ENCODE data around the gene STOML1. TPM values are rescaled to one million over a fixed set of nuclear protein-coding genes. Genes with fewer than 3 reads are reported as not detected.

STOML1 gene
- total and polyA plus RNA-seq, 9 of the 15 experiments (the other 6 are each of a cell fraction or from before 2014, with no cell fraction given), result 0.25 to 9.7 (median 4.6) TPM

DNA sequence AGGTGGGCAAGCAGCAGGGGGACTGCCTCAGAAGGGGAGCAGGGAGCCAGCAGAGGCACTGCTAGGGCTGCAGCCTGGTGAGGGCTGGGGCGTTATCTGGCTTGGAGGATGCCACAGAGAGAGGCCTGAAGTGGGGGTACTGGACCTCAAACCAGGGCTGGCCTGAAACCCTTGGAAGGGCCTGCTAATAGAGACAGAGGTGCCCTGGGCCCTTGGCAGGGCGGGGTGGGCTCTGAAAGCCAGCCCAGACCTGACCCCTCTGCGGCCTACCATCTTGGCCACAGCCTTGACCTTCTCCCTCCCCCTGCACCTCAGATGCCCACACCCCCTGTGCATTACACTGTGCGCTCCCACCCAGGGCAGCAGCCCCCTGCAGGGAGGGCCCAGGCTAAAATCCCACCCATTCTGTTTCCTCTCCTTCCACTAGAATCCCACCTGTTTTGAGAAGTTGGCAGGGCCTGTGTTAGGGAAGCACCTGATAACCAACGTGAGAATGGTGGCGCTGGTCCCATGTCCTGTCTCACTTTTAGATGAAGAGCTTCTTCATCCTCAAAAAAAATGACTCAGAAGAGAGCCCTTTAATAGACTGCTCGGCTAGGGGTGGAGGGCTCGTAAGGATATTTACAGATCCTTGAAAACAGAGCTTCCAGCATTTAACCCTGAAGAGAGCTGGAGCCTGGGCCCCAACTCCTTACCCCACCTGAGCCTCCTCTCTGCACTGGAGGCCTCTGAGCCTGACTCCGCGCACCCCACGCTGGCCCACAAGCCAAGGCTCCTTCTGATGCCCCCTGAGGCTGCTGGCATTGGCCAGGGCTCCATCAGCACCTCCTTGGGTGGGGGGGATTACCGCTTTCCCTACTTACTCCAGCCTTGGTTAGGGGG is 36.0 kb downstream of the STOML1 start:
- H3K79me2 ChIP-seq (ENCODE audit: control insufficient read depth, insufficient read depth, low read length), result no peaks in the 10 kb centered on the region
- H3K36me3 ChIP-seq (ENCODE audit: control insufficient read depth, insufficient read depth, low read length), result no peaks in the 10 kb centered on the region
- H2AFZ ChIP-seq (ENCODE audit: low read depth, low read length), result no peak overlapping the region
- intact Hi-C loops (cut with micrococcal nuclease), result no loop called here
- H3K4me2 ChIP-seq (ENCODE audit: insufficient read depth, low read length), result no peak overlapping the region
- ChIA-PET POLR2A (interaction anchor here (0.6 kb wide), 1 partner anchor 68 kb away, joined by 3 read pairs; no protein-coding TSS in a partner anchor), CTCF (ENCODE audit: low intra/inter-chr PET ratio) (no interaction called here)
- ATAC-seq (no peak), FAIRE-seq (no peak), DNase-seq (ENCODE audit: extremely low read depth in 1 of 4, low spot score in 3 of 4) (no peak)
- no peaks in the 10 kb centered on the region for H3K9me3 ChIP-seq (replicated peaks; ENCODE audit: control insufficient read depth, insufficient read depth, low read depth, low read length)
- H3K27ac ChIP-seq (ENCODE audit: extremely low read depth, low read depth, low read length), result no peak overlapping the region
- peaks cover 2% of the 10 kb centered on the region for H3K9me1 ChIP-seq (ENCODE audit: control insufficient read depth, insufficient read depth, low read length)
- no peak overlapping the region for H3K9ac ChIP-seq (ENCODE audit: insufficient read depth in 1 of 2, low read depth in 2 of 2, low read length in 2 of 2)
- H3K4me1 ChIP-seq (replicated peaks in 1 of 2; ENCODE audit: control insufficient read depth in 2 of 2, insufficient read depth in 2 of 2, low read length in 2 of 2), result peaks cover 0 to 21% of the 10 kb centered on the region in 2 experiments; a peak in 1 of 5 replicates
- peaks cover 6 to 51% of the 10 kb centered on the region in 2 experiments; a peak in 3 of 5 replicates for H3K27me3 ChIP-seq (ENCODE audit: control insufficient read depth in 2 of 2, insufficient read depth in 2 of 2, low read length in 2 of 2)
- peaks cover 7% of the 10 kb centered on the region; the same call in 1 of the 2 replicates for H4K20me1 ChIP-seq (replicated peaks; ENCODE audit: control insufficient read depth, insufficient read depth, low read length)
- H3K4me3 ChIP-seq, result no peak overlapping the region
- WGBS (ENCODE audit: insufficient coverage, low coverage, missing lambda C conversion rate), result 4% methylated on average over 10 of the region's 12 CpGs
- no TSS peak for BruUV-seq (replicated peaks)
- in situ Hi-C loops (cut with MboI), result loop anchor here (10.0 to 25.0 kb wide), 2 partner anchors 369 to 1331 kb away; partner anchors contain the start of gene GOLGA6D
- TF ChIP-seq MYBL2 (IDR thresholded peaks at IDR 0.05; ENCODE audit: low read depth), result no peak
- no peak for TF ChIP-seq MYBL2 (CRISPR knock-in tag; IDR thresholded peaks at IDR 0.05; ENCODE audit: borderline replicate concordance)
- no peak for TF ChIP-seq FOXM1 (IDR thresholded peaks at IDR 0.05; ENCODE audit: low read depth)
- TF ChIP-seq FOXM1 (CRISPR knock-in tag; IDR thresholded peaks at IDR 0.05; ENCODE audit: low read depth), result no peak
- no peak for TF ChIP-seq XRCC3 (IDR thresholded peaks at IDR 0.05)
- no peak for TF ChIP-seq RBM15 (IDR thresholded peaks at IDR 0.05; ENCODE audit: insufficient read depth, low read length)
- TF ChIP-seq, protein P1, sequence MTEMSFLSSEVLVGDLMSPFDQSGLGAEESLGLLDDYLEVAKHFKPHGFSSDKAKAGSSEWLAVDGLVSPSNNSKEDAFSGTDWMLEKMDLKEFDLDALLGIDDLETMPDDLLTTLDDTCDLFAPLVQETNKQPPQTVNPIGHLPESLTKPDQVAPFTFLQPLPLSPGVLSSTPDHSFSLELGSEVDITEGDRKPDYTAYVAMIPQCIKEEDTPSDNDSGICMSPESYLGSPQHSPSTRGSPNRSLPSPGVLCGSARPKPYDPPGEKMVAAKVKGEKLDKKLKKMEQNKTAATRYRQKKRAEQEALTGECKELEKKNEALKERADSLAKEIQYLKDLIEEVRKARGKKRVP (CRISPR knock-in tag; IDR thresholded peaks at IDR 0.05), result no peak
- no peak for TF ChIP-seq HLTF (IDR thresholded peaks at IDR 0.05)
- no peak for TF ChIP-seq HDAC1 (IDR thresholded peaks at IDR 0.05)
- TF ChIP-seq ZKSCAN3 (CRISPR knock-in tag; IDR thresholded peaks at IDR 0.05), result no peak
- no peak for TF ChIP-seq RBM39 (optimal IDR thresholded peaks at IDR 0.05; ENCODE audit: low read depth, low read length)
- TF ChIP-seq, protein P2, sequence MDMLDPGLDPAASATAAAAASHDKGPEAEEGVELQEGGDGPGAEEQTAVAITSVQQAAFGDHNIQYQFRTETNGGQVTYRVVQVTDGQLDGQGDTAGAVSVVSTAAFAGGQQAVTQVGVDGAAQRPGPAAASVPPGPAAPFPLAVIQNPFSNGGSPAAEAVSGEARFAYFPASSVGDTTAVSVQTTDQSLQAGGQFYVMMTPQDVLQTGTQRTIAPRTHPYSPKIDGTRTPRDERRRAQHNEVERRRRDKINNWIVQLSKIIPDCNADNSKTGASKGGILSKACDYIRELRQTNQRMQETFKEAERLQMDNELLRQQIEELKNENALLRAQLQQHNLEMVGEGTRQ (CRISPR knock-in tag; IDR thresholded peaks at IDR 0.05), result no peak
- TF ChIP-seq HCFC1 (IDR thresholded peaks at IDR 0.05; ENCODE audit: low read depth, low read length), result no peak
- TF ChIP-seq, protein P3, sequence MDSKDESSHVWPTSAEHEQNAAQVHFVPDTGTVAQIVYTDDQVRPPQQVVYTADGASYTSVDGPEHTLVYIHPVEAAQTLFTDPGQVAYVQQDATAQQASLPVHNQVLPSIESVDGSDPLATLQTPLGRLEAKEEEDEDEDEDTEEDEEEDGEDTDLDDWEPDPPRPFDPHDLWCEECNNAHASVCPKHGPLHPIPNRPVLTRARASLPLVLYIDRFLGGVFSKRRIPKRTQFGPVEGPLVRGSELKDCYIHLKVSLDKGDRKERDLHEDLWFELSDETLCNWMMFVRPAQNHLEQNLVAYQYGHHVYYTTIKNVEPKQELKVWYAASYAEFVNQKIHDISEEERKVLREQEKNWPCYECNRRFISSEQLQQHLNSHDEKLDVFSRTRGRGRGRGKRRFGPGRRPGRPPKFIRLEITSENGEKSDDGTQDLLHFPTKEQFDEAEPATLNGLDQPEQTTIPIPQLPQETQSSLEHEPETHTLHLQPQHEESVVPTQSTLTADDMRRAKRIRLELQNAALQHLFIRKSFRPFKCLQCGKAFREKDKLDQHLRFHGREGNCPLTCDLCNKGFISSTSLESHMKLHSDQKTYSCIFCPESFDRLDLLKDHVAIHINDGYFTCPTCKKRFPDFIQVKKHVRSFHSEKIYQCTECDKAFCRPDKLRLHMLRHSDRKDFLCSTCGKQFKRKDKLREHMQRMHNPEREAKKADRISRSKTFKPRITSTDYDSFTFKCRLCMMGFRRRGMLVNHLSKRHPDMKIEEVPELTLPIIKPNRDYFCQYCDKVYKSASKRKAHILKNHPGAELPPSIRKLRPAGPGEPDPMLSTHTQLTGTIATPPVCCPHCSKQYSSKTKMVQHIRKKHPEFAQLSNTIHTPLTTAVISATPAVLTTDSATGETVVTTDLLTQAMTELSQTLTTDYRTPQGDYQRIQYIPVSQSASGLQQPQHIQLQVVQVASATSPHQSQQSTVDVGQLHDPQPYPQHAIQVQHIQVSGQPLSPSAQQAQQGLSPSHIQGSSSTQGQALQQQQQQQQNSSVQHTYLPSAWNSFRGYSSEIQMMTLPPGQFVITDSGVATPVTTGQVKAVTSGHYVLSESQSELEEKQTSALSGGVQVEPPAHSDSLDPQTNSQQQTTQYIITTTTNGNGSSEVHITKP (IDR thresholded peaks at IDR 0.05; ENCODE audit: partially characterized antibody), result no peak
- TF ChIP-seq, protein P4, sequence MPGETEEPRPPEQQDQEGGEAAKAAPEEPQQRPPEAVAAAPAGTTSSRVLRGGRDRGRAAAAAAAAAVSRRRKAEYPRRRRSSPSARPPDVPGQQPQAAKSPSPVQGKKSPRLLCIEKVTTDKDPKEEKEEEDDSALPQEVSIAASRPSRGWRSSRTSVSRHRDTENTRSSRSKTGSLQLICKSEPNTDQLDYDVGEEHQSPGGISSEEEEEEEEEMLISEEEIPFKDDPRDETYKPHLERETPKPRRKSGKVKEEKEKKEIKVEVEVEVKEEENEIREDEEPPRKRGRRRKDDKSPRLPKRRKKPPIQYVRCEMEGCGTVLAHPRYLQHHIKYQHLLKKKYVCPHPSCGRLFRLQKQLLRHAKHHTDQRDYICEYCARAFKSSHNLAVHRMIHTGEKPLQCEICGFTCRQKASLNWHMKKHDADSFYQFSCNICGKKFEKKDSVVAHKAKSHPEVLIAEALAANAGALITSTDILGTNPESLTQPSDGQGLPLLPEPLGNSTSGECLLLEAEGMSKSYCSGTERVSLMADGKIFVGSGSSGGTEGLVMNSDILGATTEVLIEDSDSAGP (CRISPR knock-in tag; IDR thresholded peaks at IDR 0.05), result no peak
